GM21528 (cell line): Measurements from ENCODE around the gene TTLL12.

ENCODE experiments used
- ATAC-seq: cut with Tn5 transposase; IDR thresholded peaks from one replicate; pipeline ENCODE4 v1.9.1; 2021; ENCODE audit warnings: mild to moderate bottlenecking, moderate library complexity; ENCODE audit not compliant: unreplicated experiment, low FRiP score

Gene TTLL12

DNA sequence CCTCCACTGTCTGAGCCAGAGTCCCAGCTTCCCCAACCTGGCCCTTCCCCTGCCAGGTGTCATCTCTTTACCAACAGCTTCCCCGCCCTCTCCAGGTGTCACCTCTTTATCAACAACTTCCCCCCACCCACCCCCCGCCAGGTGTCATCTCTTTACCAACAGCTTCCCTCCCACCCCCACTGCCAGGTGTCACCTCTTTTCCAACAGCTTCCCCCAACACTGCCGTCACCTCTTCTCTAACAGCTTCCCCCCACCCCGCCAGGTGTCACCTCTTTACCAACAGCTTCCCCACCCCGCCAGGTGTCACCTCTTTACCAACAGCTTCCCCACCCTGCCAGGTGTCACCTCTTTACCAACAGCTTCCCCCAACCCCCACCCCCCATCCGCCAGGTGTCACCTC, 29.8 kb upstream of the TTLL12 start:
- no peak for ATAC-seq

DNA sequence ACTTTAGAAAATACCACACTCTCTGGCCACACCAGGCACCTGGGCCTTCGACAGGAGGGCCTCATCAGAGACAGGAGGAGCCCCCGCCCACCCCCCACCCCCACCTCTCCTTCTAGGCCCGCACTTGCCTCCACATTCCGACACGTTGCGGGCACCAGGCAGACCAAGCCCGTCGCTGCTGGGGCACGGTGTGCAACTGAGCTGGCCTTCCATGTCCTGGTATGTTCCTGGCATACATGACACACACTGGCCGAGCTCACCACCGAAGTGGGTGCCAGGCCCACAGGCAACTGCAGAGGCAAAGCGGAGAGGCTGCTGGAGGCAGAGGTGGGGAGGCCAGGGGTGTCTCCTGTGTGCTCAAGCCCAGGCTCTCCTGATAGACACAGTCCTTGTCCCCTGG, 27.0 kb upstream of the TTLL12 start:
- ATAC-seq, result no peak

DNA sequence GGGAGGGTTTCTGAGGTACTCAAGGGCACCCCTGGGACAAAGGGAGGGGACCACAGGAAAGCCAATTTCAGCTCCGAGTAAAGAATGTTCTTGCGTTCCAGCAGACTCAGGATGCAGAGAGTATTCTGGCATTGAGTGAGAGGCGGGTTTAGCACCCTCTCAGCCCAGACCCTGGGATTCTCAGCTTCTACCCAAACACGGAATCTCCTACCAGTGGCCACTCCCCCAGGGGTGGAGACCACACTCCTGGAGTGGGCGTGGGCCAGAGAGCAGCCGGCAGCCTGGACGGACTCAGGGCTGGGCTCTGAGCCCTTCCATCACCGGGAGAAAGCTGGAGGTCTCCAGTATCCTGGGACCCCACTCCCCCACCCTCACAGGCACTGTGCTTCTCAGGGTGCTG, 26.1 kb upstream of the TTLL12 start:
- ATAC-seq, result no peak

DNA sequence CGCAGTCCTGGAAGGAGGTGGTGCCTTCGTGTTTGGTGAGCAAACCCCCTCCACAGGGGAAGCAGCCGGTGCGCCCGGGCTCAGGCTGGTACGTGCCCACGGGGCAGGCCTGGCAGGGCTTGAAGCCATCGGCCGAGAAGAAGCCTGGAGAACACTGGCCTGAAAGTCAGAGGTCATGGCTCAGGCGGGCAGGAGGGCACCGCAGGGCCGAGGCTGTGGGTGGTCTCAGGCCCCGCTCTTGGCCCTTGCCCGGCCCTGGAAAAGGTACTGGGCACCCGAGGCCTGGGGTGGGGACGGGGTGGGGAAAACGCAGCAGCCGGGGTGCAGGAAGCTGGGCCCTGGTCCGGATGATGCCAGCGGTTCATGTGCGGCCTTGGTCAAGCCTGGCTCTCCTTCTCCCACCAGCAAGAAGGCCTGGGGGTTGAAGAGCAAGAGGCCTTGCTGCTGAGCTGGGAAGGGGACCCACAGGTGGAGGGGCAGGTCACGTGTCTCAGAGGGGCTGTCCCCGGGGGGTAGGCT, 25.6 kb upstream of the TTLL12 start:
- ATAC-seq, result no peak

DNA sequence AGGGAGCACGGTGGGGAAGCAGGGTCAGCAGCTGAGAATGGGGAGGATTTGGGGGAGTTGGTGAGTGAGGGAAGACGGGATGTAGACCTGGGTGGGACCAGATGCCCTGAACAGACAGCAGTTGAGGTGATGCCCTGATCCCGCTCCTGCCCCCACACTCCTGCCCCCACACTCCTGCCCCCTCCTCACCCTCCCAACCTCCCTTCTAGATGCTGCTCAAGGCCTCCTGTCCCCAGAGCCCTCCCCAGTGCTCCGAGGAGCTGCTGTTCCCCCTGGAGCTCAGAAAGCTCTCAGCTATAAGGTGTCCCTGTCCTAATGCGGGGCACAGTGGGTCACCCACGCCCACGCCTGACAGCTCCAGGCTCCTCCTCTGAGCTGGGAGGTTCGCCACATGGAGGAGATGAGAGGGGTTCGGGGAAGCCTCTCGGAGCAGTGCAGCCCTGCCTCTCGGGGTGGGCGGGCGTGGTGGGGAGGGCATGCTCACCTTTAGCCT, 25.1 kb upstream of the TTLL12 start:
- no peak for ATAC-seq

DNA sequence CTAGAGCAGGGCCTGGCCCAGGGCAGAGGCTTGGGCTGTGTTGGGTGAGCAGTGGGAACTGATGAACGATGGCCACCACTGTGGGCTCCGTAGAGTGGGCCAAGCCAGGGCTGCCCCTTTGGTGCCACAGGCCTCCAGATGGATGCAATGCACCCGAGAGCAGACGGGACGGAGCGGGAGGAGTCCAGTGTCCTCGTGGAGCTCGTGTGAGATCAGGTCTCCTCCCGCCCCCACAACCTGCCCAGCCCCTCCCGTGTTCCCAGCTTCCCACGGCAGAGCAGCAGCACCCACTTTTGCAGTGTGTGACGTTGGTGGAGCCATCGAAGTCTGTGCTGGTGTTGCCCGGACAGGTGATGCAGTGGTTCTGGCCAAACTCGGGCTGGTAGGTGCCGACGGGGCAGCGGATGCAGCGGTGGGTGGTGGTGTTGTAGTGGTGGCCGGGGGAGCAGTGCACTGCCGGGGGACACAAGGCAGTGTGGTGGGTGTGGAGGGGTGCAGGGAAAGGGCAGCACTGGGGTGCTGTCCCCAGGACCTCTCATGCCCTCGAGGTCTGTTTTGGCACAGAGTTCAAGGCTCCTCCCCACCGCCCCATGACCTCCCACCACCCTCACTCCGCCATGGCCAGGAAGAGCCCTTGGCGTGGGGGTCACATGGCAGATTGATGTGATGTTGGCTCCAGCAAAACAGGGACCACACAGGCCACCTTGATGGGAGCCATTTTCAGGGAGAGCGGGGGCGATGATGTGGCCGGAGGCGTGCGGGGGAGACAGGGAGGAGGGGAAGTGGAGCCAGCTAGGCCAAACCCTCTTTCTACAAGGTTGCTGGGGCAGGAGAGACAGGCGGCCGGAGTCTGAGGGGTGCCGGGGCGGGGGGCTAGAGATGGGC, 23.9 kb upstream of the TTLL12 start:
- no peak for ATAC-seq

DNA sequence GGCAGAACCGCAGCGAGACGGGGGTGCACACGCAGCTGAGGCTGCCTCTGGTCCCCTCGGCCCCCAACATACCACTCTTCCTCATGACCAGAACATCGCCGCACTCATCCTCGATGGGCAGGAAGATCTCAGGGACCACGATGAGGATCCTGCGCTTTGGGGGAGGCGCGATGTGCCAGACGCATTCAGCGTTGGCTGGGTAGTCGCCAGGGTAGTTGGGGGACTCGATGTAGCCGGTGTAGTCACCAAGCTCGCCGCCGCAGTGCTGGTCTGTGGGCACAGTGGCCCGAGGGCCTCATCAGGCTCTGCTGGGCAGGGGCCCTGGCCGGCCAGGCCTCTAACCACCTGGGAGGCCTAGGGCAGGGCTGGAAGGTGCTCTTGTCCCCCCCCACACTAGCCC, 23.0 kb upstream of the TTLL12 start:
- no peak for ATAC-seq

DNA sequence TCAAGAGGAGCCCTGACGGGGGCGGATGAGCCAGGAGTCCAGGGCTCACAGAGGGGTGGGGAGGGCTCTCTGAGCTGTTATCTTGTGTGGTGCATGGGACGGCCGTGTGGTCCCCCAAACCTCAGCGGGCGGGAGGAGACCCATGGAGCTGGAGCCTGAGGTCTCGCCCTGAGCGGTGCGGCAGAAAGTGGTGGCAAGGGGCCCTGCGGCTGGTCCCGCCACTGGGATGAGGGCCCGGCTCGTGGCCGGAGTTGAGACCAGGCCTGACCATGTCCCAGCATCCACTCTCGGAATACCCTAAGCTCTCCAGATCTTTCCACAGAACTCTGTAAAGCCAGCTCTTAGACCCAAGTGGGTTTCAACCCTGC, 22.6 kb upstream of the TTLL12 start:
- ATAC-seq, result no peak

DNA sequence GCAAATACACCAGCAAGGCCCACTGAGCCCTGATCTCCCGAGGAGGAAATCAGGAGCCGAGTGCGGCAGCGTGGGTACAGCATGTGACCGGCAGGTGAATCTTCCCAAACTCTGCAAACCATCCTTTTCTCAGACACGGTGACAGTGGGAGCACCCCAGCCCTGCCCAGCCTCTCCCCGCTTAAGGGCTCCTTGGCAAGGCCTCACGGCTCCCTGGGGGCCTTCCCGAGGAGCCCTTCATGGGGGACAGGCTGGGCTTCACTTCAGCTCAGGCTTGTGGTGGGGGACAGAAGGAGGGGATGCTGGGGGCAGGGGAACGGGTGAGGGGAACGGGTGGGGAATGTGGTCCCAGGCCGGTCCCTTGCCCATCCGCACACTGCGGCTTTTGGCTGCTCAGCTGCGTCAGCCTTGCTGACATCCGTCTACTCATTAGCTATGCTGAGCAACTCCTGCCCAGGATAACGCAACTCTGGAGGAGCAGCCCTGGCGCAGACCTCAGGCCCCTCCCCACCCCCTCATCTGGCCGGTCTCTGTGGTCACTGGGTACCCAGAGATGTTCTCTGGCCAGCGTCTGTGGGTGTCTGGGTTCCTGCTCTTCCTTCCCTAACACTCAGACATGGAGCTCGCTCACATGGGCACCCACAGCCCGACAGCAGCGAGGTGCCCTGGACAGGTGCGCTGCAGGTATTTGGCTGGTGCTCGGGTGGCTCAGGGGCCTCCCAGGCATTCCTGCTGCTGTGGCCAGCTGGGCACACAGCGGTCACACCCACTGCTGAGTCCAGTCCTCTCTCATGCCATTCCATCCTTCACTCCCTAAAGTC, 22.0 kb upstream of the TTLL12 start:
- no peak for ATAC-seq

DNA sequence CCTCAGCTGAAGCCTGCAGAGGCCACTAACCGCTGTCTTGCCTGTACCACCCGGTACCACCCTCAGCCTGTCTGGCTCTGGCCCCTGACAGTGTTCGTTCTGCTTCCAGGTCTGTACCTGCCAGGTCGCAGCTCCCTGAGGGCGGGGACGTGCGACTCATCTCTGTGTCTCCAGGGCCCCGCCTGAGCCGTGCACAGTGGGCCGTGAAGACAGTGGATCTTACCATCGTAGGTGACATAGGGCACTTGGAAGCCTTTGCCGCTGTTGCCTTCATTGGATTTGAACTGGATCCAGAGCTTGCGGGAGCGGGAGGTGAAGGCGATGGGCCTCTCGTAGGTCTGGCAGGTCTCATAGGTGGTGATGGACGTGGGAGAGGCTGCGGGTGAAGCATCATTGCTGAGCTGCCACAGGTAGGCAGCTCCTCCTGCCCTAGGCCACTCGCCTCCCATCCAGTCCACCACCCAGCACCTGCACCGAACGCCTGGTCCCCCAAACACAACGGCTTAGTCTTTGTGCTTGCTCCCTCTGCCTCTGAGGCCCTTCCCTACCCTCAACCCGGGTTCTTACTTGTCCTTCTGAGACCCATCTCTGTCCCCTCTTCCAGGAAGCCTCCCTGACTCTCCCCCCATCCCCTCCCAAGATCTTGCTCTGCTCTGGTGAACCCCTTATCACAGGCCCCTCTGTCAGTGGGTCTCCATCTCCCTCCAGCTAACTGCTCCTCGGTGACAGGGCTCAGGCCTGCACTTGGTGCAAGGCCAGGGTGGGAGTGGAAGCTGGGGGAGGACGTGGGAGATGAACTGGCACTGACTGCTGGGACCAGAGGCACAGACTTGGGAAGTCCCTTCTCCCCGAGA, 21.1 kb upstream of the TTLL12 start:
- ATAC-seq, result no peak

DNA sequence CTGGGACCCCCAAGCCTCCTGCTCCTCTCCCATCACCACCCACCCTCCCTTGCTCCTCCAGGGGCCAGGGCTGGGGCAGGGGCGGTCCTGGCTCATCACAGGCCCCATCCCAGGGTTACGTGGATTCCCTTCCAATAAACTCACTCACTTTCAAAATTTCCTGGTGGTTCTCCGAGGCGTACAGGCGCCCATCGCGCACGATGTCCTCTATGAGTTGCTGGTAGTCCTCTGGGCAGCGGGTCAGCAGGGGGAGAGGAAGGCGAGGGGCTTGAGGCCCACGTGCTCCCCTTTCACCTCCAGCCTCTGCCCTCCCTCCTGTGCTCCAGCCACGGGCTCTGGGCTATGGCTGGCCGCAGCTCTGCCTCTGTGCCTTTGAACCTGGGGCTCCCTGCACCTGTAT, 20.5 kb upstream of the TTLL12 start:
- ATAC-seq, result no peak

DNA sequence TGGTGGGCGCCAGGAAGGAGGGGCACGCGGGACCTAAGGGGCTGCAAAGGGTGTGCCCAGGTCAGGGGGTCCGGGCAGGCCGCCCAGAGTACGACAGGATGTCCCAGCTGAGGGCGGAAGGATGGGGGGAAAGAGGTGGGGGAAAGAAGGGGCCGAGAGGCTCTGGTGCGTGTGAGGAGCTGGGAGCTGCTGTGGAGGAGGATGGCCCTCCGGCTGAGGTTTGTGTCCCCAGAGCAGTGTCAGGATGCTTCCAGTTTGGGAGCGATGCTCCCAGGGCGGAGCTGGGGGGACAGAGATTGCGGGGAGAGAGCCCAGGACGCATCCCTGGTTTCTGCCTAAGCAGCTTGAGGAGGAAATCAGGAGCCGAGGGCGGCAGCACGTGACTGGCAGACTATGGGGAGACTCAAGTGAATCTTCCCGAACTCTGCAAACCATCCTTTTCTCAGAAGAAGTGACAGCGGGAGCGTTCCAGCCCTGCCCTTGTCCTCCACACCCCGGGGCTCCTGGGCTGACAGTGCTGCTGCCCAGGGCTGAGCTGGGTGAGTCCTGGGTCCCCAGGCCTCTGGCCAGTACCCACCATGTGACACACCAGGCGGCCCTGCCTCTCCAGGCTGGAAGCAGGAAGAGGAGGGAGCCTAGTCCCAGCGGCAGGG, 19.7 kb upstream of the TTLL12 start:
- no peak for ATAC-seq

DNA sequence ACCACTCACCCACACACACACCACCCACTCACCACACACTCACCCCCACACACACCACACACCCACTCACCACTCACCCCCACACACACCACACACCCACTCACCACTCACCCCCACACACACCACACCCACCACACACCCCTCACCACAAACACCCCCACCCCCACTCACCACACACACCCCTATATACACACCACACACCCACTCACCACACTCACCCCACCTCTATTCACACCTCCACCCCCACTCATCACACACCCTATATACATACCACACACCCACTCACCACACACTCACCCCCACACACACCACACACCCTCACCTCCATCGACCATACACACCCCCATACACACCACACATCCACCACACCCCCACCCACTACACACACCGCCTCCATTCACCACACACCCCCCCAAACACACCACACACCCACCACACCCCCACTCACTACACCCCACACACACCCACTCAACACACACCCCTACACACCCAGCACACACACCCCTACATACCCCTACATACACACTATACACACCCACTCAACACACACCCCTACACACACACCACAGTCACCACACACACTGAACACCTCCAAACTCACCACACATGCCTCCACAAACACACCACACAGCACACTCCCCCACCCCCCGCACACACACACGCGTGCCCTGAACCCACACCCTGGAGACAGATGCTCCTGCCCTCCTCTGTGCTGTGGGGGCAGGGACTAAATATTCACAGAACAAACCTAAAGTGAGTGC, 19.0 kb upstream of the TTLL12 start:
- no peak for ATAC-seq

DNA sequence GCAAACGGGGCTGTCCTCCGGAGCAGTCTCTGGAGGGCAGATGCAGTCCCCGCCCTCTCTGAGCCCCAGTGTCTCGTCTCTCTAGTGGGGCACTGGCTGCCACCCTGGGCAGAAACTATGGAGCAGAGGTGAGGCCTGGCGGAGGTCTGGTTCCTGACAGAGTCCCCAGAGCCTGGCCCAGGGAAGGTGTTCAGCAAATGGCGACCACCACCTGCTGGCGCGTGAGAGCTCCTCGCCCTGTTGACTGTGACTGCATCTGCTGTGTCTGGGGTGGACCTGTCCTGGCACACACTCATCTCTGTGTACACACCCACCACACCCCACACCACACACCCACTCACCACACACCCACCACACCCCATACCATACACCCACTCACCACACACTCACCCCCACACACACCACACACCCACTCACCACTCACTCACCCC, 18.3 kb upstream of the TTLL12 start:
- ATAC-seq, result no peak

DNA sequence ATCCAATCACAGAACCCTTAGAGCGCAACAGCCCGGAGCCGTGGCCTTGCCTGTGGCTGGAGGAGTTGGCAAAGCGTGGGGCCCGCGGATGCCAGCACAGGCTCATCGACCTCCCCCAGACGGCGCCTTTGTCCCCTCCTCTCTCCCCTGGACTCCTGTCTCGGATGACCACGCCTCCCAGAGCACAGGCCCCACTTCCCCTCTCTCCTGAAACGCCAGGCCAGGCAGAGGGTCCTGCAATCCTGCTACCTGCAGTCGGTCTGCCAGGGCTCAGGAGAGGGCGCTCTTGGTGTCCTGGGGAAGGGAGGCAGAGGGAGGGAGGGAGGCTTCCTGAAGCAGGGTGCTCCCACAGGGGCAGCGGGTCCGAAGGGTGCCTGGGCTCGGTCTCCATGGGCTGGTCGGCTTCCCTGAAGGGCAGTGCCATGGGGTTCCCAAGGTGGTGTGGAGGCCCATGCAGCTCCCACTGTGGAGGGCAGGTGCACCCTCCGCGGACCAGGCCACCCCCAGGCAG, 16.6 kb upstream of the TTLL12 start:
- ATAC-seq, result no peak

DNA sequence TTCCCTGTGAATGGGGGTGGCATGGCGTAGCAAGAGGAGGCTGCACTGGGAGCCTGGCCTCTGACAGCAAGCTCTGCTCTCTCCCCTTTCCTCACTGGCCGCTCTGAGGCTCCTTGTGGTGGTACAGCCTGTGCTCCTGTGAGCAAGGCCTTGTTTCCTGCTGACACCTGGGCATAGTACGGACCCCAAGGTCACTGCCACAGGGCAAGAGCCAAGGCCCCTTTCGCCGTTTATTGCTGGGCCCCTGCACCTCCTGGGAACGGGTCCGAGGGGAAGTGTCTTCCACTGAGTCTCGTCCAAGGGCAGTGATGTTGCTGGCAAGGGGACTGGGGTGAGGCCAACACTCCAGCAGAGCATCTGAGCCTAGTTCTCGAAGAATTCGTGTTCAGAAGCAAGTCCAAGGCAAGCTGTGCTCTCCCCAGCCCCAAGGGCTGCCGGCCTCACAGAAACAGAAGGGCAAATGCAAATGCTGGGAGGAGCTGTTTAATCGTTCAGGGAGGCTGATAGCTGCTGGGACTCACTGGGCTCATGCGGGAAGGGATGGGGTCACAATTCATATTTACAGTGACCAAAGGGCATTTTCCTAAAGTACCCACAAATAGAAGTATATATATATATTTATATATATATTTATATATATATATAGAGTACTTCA, 15.9 kb upstream of the TTLL12 start:
- no peak for ATAC-seq

DNA sequence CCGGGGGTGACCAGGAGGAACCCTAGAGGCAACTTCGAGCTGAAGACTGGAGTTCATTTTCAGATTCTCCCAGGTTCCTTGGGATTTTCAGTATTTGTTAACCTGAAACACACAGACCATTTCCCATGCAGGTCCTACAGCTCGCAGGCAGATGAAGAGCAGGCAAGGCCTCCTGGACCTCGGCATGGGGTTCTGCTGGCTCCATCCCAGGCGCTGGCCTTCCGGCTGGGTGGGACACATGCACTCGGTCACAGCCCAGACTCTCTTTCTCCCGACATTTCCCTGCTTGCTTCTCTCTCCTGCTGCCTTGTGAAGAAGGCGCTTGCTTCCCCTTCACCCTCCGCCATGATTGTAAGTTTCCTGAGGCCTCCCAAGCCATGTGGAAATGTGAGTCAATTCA, 15.4 kb upstream of the TTLL12 start:
- ATAC-seq, result no peak

DNA sequence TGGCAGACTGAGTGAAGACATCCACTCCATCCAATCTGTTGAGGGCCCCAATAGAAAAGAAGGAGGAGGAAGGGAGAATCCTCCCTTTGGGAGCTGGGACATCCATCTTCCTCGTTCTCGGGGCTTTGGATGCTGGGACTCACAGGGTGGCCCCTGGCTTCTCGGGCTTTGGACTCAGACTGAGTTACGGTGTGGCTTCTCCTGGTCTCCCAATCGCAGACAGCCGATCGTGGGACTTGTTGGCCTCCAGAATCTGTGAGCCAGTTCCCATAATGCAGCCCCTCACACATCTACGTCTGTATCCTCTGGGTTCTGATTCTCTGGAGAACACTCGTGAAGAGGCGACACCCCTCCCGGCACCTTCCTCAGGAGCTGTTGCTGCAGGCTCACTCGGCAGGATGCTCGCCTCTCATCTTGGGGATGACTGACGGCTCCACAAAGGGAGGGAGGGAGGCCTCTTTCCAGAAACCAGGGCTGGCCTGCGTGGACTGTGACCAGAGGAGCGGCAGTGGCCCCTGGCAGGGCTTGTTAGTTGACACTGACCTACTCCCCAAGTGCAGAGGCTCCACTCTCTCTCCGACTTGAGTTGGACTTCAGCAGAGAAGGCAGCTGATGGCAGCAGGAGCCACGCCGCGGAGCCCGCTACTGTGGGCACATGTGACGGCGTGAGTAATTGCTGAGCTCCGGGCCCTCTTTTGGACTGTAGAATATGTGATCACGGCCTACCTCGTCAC, 14.7 kb upstream of the TTLL12 start:
- ATAC-seq, result no peak
